Heart right ventricle (tissue), 16 donors: ENCODE measurements around the gene ABCB6. TPM values are rescaled to one million over a fixed set of nuclear protein-coding genes. Genes with fewer than 3 reads are reported as not detected.
A peak's percentile ranks its signal among the peaks of the same experiment; 100 is the strongest.

Experiments
- ATAC-seq, 8 donors: fragments of 200-7000 bp; cut with Tn5 transposase; one replicate each; pipeline ENCODE4 v1.9.1; 2020; ENCODE audit warnings: mild to moderate bottlenecking in 8 of 8, moderate library complexity in 8 of 8, moderate number of reproducible peaks in 1 of 8
- DNase-seq, 2 donors: peaks; one replicate each; pipeline ENCODE4 v3.0.0-alpha.2; 2020
- H3K27ac ChIP-seq, 10 donors: fragments of 200-600 bp; sonication (generic) in 2 of 10; one replicate each; pipeline versions ENCODE4 v1.5.0 to v1.8.0; 2020 to 2022; ENCODE audit warnings: mild to moderate bottlenecking in 3 of 10
- H3K27me3 ChIP-seq, 7 donors: fragments of 200-600 bp; one replicate each; pipeline ENCODE4 v1.8.0; 2021 to 2022; ENCODE audit warnings: mild to moderate bottlenecking in 2 of 7
- H3K36me3 ChIP-seq, 9 donors: fragments of 200-600 bp; sonication (generic) in 1 of 9; one replicate each; pipeline versions ENCODE4 v1.5.0 to v1.8.0; 2020 to 2022; ENCODE audit warnings: mild to moderate bottlenecking in 2 of 9
- H3K4me1 ChIP-seq, 9 donors: fragments of 200-600 bp; sonication (generic) in 1 of 9; one replicate each; pipeline versions ENCODE4 v1.5.0 to v1.8.0; 2020 to 2022; ENCODE audit warnings: mild to moderate bottlenecking in 4 of 9
- H3K4me3 ChIP-seq, 10 donors: fragments of 200-600 bp; sonication (generic) in 2 of 10; one replicate each; pipeline versions ENCODE4 v1.5.0 to v1.8.0; 2020 to 2022; ENCODE audit warnings: mild to moderate bottlenecking in 7 of 10, moderate library complexity in 2 of 10
- H3K9me3 ChIP-seq, 11 donors: fragments of 200-600 bp in 10 of 11; sonication (generic) in 2 of 11; one replicate each; pipeline versions ENCODE4 v1.5.0 to v1.8.0; 2013 to 2022; ENCODE audit warnings: mild to moderate bottlenecking in 2 of 11, control low read depth in 1 of 11, moderate library complexity in 1 of 11
- CTCF ChIP-seq, 9 donors: fragments of 200-600 bp; sonication (generic) in 2 of 9; IDR thresholded peaks; one replicate each; pipeline versions ENCODE4 v1.5.0 to v1.8.0; 2021 to 2022; ENCODE audit warnings: antibody characterized with exemption in 9 of 9, mild to moderate bottlenecking in 5 of 9, moderate library complexity in 1 of 9
- WGBS, 2 donors: extraction: QIAGEN DNeasy Blood & Tissue Kit; methylation state at CpG; one replicate each; pipeline ENCODE4 v1.1.7; 2013; ENCODE audit warnings: inconsistent platforms in 1 of 2; 5-methylcytosine and 5-hydroxymethylcytosine counted together
- intact Hi-C, 10 donors: fragments of 100-400 bp; cut with DNase I; formaldehyde crosslinking; loops; one replicate each; pipeline versions ENCODE4 v1.11.1 to v1.14.2; 2022
- polyA plus RNA-seq, 2 donors: library from polyadenylated mRNA; stranded (reverse); fragments of 200-250 nt; gene quantifications; one replicate each; pipeline ENCODE4 v1.2.3, GENCODE V29; 2013
- total RNA-seq, 10 donors: library from RNA; stranded (reverse); fragmentation: NEBNext Ultra II Directional in 3 of 10; extraction: Animal tissue kit (Norgen Biotek cat#: 25700) in 3 of 10; gene quantifications; one replicate each; pipeline versions ENCODE4 v1.2.1 to v1.2.4, GENCODE V29; 2021 to 2023
- donor health status: Arrhythmogenic right ventricular cardiomyopathy.
- donor health status: ischemic (EF 13 %, LVEDD 7.1; RV severe dilation, severe dysfunction).
- donor health status: healthy with polysubstance abuse.
- donor health status: DM: no; HTN: yes; CAD: no.
- donor health status: DM: no; HTN: no; CAD: no.
- donor health status: ischemic (EF 25% LVEDD 6.9; RV normal size, moderate dysfunction).
- donor health status: ischemic (EF 25% LVEDD 5.7; RV mildly dilated, moderate dysfunction).
- donor health status: healthy.
- donor health status: DM: yes; HTN: yes; CAD: no.
- donor health status: Ischemic cardiomyopathy.
- donor health status: ischemic (EF 35%, LVEDD 5.7; RV mildly dilated, moderate dysfunction).
- donor health status: nonischemic (EF 11% LVEDD 7.7; RV severe dilation, severe dysfunction).
- donor health status: DM: yes; HTN: yes; CAD: no.
- donor health status: PGD.
- donor health status: ischemic (EF 29% LVEDD 5.4; RV normal size, mild dysfunction).
- donor health status: nonischemic (EF 23%, LVEDD 6.1; RV moderate dilation, normal function).

The ABCB6 gene
- total and polyA plus RNA-seq, 12 donors, result 9.8 to 34.0 (median 18.5) TPM

DNA sequence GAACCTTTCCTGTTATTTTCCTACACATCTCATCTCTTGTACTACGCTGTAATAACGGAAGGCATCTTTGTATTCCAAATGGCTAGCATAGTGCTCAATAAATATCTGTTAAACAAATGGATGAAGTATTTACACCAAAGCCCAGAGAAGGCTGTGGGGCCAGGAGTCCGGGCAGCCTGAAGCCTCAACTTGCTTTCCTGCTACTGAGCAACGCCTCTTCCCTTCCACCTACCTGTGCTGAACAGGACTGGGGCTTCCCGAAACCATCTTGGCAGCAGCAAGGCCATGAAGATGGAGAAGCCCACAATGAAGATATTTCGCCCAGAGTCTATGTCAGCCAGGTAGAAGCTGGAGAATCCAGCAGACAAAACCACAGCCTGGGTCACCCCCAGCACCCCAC is 55.6 kb downstream of the ABCB6 start:
- Histone ChIP-seq H3K36me3 (peaks cover 0 to under 1% (median 0%) of the 10 kb centered on the region in 9 donors), H3K27me3 (no peaks in the 10 kb centered on the region), H3K4me1 (peaks cover 0 to 19% (median 11%) of the 10 kb centered on the region in 9 donors), H3K27ac (no peak overlapping the region), H3K4me3 (no peak overlapping the region), H3K9me3 (no peaks in the 10 kb centered on the region)
- no peak for TF ChIP-seq CTCF (IDR thresholded peaks at IDR 0.05)
- ATAC-seq (no peak), DNase-seq (no peak)
- 92 to 95% methylated on average over 6 of the region's 6 CpGs for WGBS, 2 donors
- intact Hi-C loops, result loop anchor here in 5 of 10 donors (2.0 to 10.0 kb wide), 5 partner anchors 44 to 222 kb away; partner anchors contain the start of genes ABCB6 (in 1 of the 5), DNAJB2 (in 1 of the 5), DNPEP (in 1 of the 5) and ZFAND2B (in 1 of the 5)

DNA sequence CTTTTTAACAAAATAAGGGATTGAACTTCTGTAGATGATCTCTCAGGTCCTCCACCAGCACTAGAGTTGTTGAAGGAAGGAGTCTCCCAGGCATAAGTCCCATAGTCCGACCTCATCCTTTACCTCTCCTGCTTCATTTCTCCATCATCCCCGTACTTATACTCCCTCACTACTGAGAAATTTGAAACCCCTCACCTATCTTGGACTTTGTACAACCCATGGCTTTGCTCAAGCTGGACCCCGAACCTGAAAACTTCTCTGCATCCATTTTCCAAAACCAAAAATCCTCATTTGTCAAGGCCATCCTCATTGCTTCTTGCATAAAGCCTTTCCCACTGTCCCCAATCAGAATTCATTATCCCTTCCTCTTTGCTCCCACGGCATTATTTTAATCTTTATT is 57.7 kb downstream of the ABCB6 start:
- H3K36me3 ChIP-seq, result peaks cover 0 to 20% (median 15%) of the 10 kb centered on the region in 9 donors
- peak overlapping the region in 9 of 10 donors; percentile 85 to 94 (median 92) for H3K27ac ChIP-seq
- H3K9me3 ChIP-seq, result no peaks in the 10 kb centered on the region
- no peaks in the 10 kb centered on the region for H3K27me3 ChIP-seq
- 72 to 75% methylated on average over 4 of the region's 4 CpGs for WGBS, 2 donors
- ATAC-seq (no peak), DNase-seq (no peak)
- intact Hi-C loops, result loop anchor here in 8 of 10 donors (2.0 to 10.0 kb wide), 9 partner anchors 16 to 224 kb away; partner anchors contain the start of genes CNPPD1 (in 2 of the 8), ZFAND2B (in 2 of the 8), ABCB6 (in 1 of the 8) and DNAJB2 (in 1 of the 8)
- no peak for TF ChIP-seq CTCF (IDR thresholded peaks at IDR 0.05)
- H3K4me1 ChIP-seq, result peaks cover 0 to 19% (median 11%) of the 10 kb centered on the region in 9 donors
- H3K4me3 ChIP-seq, result peak overlapping the region; percentile 40 to 74 (median 62)

DNA sequence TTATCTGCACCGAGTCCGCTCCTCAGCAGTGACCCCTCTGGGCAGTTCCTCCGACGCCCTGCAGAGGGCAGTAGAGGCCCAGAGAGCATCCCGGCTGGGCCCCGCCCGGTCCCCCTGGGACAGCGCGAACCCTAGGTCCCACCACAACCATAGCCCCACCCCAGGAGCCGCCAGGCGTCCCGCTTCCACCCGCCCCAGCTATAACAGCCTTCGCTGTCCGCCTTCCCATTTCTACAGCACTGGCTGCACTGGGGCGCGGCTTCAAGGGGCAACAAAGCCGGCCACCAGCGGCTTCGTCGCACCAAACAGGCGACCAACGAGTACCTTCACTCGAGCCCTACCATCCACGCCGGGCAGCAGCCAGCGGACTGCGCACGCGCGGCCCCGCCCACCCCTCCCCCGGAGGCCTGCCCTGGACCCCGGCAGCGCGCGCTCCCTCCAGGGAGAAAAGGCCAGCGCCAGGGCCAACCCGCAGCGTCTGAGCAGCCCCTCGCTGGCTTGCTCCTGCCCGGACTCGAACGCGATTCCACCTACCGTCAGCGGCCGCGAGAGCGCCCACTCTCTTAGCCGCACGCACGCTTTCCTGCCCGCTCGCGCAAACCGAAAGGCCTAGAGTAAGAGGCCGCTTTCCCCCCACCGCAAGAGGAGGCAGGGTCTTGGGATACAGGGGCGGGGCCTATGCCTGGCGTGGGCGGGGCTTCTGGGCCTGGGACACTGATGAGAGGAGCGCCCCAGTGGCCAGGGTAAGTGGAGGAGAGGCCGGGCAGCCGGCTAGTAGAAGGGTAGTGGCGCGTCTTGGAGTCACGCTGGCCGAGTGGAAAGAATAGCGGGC is 58.4 kb downstream of the ABCB6 start, which contains the start of gene NHEJ1:
TSS of gene NHEJ1 (minus strand) at position 630 of the 832 bp plus-strand sequence. CDS start 2,453 bp downstream, outside the sequence.
- TF ChIP-seq CTCF (IDR thresholded peaks at IDR 0.05), result peak; percentile 99 to 100 (median 99)
- H3K9me3 ChIP-seq, result no peaks in the 10 kb centered on the region
- intact Hi-C loops, result loop anchor here in 8 of 10 donors (1.0 to 10.0 kb wide), 12 partner anchors 16 to 224 kb away; partner anchors contain the start of genes CNPPD1 (in 2 of the 8), ZFAND2B (in 2 of the 8), ABCB6 (in 1 of the 8) and DNAJB2 (in 1 of the 8)
- no peaks in the 10 kb centered on the region for H3K27me3 ChIP-seq
- 0% methylated on average over 63 to 70 of the region's 70 CpGs for WGBS, 2 donors
- DNase-seq (peak; percentile 97 to 98), ATAC-seq (peak; percentile 96 to 98 (median 97))
- peak within 1 kb of the TSS; percentile 80 to 94 (median 92) for H3K27ac ChIP-seq
- peaks cover 0 to 26% (median 15%) of the 10 kb centered on the region in 9 donors for H3K36me3 ChIP-seq
- peak within 1 kb of the TSS; percentile 40 to 74 (median 62) for H3K4me3 ChIP-seq
- H3K4me1 ChIP-seq, result peaks cover 0 to 19% (median 11%) of the 10 kb centered on the region in 9 donors

Other genes with a start within 250 kb of the ABCB6 start
- not detected for gene FEV, start 233.8 kb downstream of the ABCB6 start, total RNA-seq
- gene FEV, start 233.8 kb downstream of the ABCB6 start, polyA plus RNA-seq, result not detected
- not detected for gene CRYBA2, start 225.5 kb downstream of the ABCB6 start, total RNA-seq
- not detected for gene CRYBA2, start 225.5 kb downstream of the ABCB6 start, polyA plus RNA-seq
- gene CFAP65, start 177.4 kb downstream of the ABCB6 start, total RNA-seq, result not detected
- gene CFAP65, start 177.4 kb downstream of the ABCB6 start, polyA plus RNA-seq, result not detected
- gene IHH, start 158.0 kb downstream of the ABCB6 start, total RNA-seq, result under 1 TPM in 1 of 10 donors, not detected in 9; 0.16 TPM
- gene IHH, start 158.0 kb downstream of the ABCB6 start, polyA plus RNA-seq, result under 1 TPM in 1 of 2 donors, not detected in 1; 0.03 TPM
- gene NHEJ1, start 58.1 kb downstream of the ABCB6 start, total RNA-seq, result 10 to 100 TPM in 1 of 10 donors, 1 to 10 TPM in 9; 4.7 to 12.0 (median 7.1) TPM
- gene NHEJ1, start 58.1 kb downstream of the ABCB6 start, polyA plus RNA-seq, result 1 to 10 TPM; 3.8 to 9.6 TPM
- gene SLC23A3, start 48.9 kb downstream of the ABCB6 start, total RNA-seq, result 1 to 10 TPM in 2 of 10 donors, under 1 TPM in 8; 0.30 to 2.1 (median 0.47) TPM
- gene SLC23A3, start 48.9 kb downstream of the ABCB6 start, polyA plus RNA-seq, result 1 to 10 TPM in 1 of 2 donors, under 1 TPM in 1; 0.28 to 1.8 TPM
- gene CNPPD1, start 42.0 kb downstream of the ABCB6 start, total RNA-seq, result 10 to 100 TPM; 52.5 to 80.6 (median 63.6) TPM
- gene CNPPD1, start 42.0 kb downstream of the ABCB6 start, polyA plus RNA-seq, result 10 to 100 TPM; 35.5 to 84.7 TPM
- 10 to 100 TPM; 24.1 to 47.3 (median 30.6) TPM for gene RETREG2, start 40.7 kb downstream of the ABCB6 start, total RNA-seq
- gene RETREG2, start 40.7 kb downstream of the ABCB6 start, polyA plus RNA-seq, result 10 to 100 TPM; 11.3 to 39.0 TPM
- gene ZFAND2B, start 12.2 kb downstream of the ABCB6 start, total RNA-seq, result 10 to 100 TPM; 11.5 to 19.2 (median 16.4) TPM
- gene ZFAND2B, start 12.2 kb downstream of the ABCB6 start, polyA plus RNA-seq, result 10 to 100 TPM; 22.1 to 40.8 TPM
- gene ATG9A, start 10.7 kb upstream of the ABCB6 start, total RNA-seq, result 100 to 1,000 TPM in 1 of 10 donors, 10 to 100 TPM in 9; 64.5 to 103 (median 76.4) TPM
- gene ATG9A, start 10.7 kb upstream of the ABCB6 start, polyA plus RNA-seq, result 10 to 100 TPM; 14.1 to 79.4 TPM
- gene ANKZF1, start 10.8 kb upstream of the ABCB6 start, total RNA-seq, result 10 to 100 TPM; 16.4 to 36.8 (median 25.5) TPM
- gene ANKZF1, start 10.8 kb upstream of the ABCB6 start, polyA plus RNA-seq, result 10 to 100 TPM; 12.7 to 44.7 TPM
- 1 to 10 TPM; 1.6 to 5.2 (median 2.6) TPM for gene GLB1L, start 26.5 kb upstream of the ABCB6 start, total RNA-seq
- gene GLB1L, start 26.5 kb upstream of the ABCB6 start, polyA plus RNA-seq, result 1 to 10 TPM; 1.5 to 2.1 TPM
- 10 to 100 TPM; 14.6 to 23.1 (median 19.7) TPM for gene STK16, start 26.5 kb upstream of the ABCB6 start, total RNA-seq
- gene STK16, start 26.5 kb upstream of the ABCB6 start, polyA plus RNA-seq, result 10 to 100 TPM; 12.9 to 26.7 TPM
- not detected for gene TUBA4B, start 34.3 kb upstream of the ABCB6 start, total RNA-seq
- not detected for gene TUBA4B, start 34.3 kb upstream of the ABCB6 start, polyA plus RNA-seq
- 100 to 1,000 TPM in 7 of 10 donors, 10 to 100 TPM in 3; 76.0 to 245 (median 145) TPM for gene TUBA4A, start 35.0 kb upstream of the ABCB6 start, total RNA-seq
- 100 to 1,000 TPM in 1 of 2 donors, 10 to 100 TPM in 1; 61.0 to 341 TPM for gene TUBA4A, start 35.0 kb upstream of the ABCB6 start, polyA plus RNA-seq
- 10 to 100 TPM; 55.6 to 87.6 (median 83.1) TPM for gene DNAJB2, start 60.4 kb upstream of the ABCB6 start, total RNA-seq
- 100 to 1,000 TPM in 1 of 2 donors, 10 to 100 TPM in 1; 76.9 to 148 TPM for gene DNAJB2, start 60.4 kb upstream of the ABCB6 start, polyA plus RNA-seq
- under 1 TPM in 6 of 10 donors, not detected in 4; 0.26 to 0.51 (median 0.31) TPM for gene PTPRN, start 90.4 kb upstream of the ABCB6 start, total RNA-seq
- under 1 TPM in 1 of 2 donors, not detected in 1; 0.09 TPM for gene PTPRN, start 90.4 kb upstream of the ABCB6 start, polyA plus RNA-seq
- not detected for gene RESP18, start 113.8 kb upstream of the ABCB6 start, total RNA-seq
- gene RESP18, start 113.8 kb upstream of the ABCB6 start, polyA plus RNA-seq, result not detected
- 100 to 1,000 TPM in 1 of 10 donors, 10 to 100 TPM in 9; 56.1 to 110 (median 74.0) TPM for gene DNPEP, start 169.0 kb upstream of the ABCB6 start, total RNA-seq
- gene DNPEP, start 169.0 kb upstream of the ABCB6 start, polyA plus RNA-seq, result 10 to 100 TPM; 56.3 to 68.5 TPM
- gene DES, start 199.4 kb upstream of the ABCB6 start, total RNA-seq, result over 10,000 TPM; 12,560 to 18,019 (median 15,816) TPM
- over 10,000 TPM; 13,697 to 18,010 TPM for gene DES, start 199.4 kb upstream of the ABCB6 start, polyA plus RNA-seq
- 100 to 1,000 TPM in 9 of 10 donors, 10 to 100 TPM in 1; 97.2 to 151 (median 120) TPM for gene SPEG, start 215.9 kb upstream of the ABCB6 start, total RNA-seq
- gene SPEG, start 215.9 kb upstream of the ABCB6 start, polyA plus RNA-seq, result 100 to 1,000 TPM in 1 of 2 donors, 10 to 100 TPM in 1; 62.9 to 130 TPM